ENCODE results near the gene FBXW10.
A peak's percentile ranks its signal among the peaks of the same experiment; 100 is the strongest.
"Not testable (repeated sequence)": the region's sequence is repeated elsewhere in the genome, so short reads cannot be mapped to it uniquely, and the experiment has no call there.

The FBXW10 gene, protein sequence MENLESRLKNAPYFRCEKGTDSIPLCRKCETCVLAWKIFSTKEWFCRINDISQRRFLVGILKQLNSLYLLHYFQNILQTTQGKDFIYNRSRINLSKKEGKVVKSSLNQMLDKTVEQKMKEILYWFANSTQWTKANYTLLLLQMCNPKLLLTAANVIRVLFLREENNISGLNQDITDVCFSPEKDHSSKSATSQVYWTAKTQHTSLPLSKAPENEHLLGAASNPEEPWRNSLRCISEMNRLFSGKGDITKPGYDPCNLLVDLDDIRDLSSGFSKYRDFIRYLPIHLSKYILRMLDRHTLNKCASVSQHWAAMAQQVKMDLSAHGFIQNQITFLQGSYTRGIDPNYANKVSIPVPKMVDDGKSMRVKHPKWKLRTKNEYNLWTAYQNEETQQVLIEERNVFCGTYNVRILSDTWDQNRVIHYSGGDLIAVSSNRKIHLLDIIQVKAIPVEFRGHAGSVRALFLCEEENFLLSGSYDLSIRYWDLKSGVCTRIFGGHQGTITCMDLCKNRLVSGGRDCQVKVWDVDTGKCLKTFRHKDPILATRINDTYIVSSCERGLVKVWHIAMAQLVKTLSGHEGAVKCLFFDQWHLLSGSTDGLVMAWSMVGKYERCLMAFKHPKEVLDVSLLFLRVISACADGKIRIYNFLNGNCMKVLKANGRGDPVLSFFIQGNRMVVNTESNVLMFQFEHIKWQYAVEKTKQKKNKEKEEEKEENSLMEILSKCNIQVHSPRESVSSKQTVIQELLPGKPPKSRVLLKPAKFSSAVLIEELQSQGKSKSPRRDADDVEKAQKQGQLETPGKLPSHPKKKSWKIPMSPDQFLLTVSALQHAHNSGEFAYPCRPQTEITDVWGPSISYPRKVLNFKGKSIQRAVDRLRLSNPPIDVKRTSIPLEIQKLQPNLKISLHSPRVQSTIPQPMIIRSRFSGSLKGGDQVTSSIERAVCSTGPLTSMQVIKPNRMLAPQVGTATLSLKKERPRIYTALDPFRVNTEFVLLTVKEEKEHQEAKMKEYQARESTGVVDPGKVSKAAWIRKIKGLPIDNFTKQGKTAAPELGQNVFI

GRCh38 chr17:18743699-18744421 is at the start of gene FBXW10:
Gene FBXW10 (plus strand): TSS chr17:18744054. CDS start chr17:18744245, 191 bp downstream.
- not testable (repeated sequence) for H3K27ac ChIP-seq; H3K9ac ChIP-seq; H3K9me3 ChIP-seq (replicated peaks in 1 of 11); H4K20me1 ChIP-seq; H3K27me3 ChIP-seq; H3K4me3 ChIP-seq; H3K4me1 ChIP-seq; H3K36me3 ChIP-seq; H3K4me2 ChIP-seq

DNA sequence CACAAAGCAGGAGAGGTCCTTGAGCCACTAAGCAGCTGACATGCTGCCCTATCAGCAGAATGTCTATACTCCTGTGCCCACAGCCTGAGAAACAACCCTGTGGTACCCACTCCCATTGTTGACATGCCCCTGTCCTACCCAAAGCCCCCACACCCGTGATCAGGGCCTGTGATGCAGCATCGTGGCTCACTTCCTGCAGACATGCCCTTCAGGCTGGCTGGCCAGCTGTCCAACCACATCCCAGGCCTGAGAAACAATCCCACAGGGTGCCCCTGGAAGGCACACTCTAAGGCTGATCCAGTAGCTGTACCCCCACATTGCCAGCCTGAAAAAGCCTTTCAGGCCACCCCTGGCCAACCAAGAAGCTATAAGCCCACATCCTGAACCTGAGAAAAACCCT is 48.7 kb upstream of the FBXW10 start:
- H4K20me1 ChIP-seq; H3K9me3 ChIP-seq (replicated peaks in 1 of 11); H3K27me3 ChIP-seq; H3K27ac ChIP-seq; H3K4me1 ChIP-seq; H3K4me3 ChIP-seq; H3K9ac ChIP-seq; H3K36me3 ChIP-seq: not testable (repeated sequence)
- peak overlapping the region in 1 of 11 experiments; percentile 20; a peak in 1 of 22 replicates for H3K4me2 ChIP-seq

GRCh38 chr17:18698473-18699103 is 45.3 kb upstream of the FBXW10 start:
- H3K4me1 ChIP-seq; H3K9me3 ChIP-seq (replicated peaks in 1 of 11); H3K27me3 ChIP-seq; H3K36me3 ChIP-seq; H4K20me1 ChIP-seq: not testable (repeated sequence)
- H3K4me2 ChIP-seq: peak overlapping the region; percentile 68 to 87 (median 80)
- H3K9ac ChIP-seq: peak overlapping the region in 10 of 11 experiments; percentile 60 to 79 (median 74); a peak in 17 of 22 replicates
- H3K27ac ChIP-seq: peak overlapping the region in 2 of 11 experiments; percentile 61 to 67; a peak in 4 of 22 replicates
- peak overlapping the region; percentile 57 to 72 (median 65) for H3K4me3 ChIP-seq

- not testable (repeated sequence) for H4K20me1 ChIP-seq; H3K36me3 ChIP-seq; H3K27me3 ChIP-seq; H3K4me1 ChIP-seq; H3K4me2 ChIP-seq; H3K4me3 ChIP-seq; H3K9me3 ChIP-seq (replicated peaks in 1 of 11); H3K27ac ChIP-seq; H3K9ac ChIP-seq
Observed at GRCh38 chr17:18705955-18706354, 37.9 kb upstream of the FBXW10 start.

GRCh38 chr17:18708215-18708614 is 35.6 kb upstream of the FBXW10 start:
- not testable (repeated sequence) for H3K27me3 ChIP-seq; H4K20me1 ChIP-seq; H3K4me1 ChIP-seq; H3K4me2 ChIP-seq; H3K36me3 ChIP-seq; H3K9ac ChIP-seq; H3K4me3 ChIP-seq; H3K9me3 ChIP-seq (replicated peaks in 1 of 11); H3K27ac ChIP-seq

- H4K20me1 ChIP-seq; H3K4me2 ChIP-seq; H3K4me1 ChIP-seq; H3K9ac ChIP-seq; H3K36me3 ChIP-seq; H3K4me3 ChIP-seq; H3K9me3 ChIP-seq (replicated peaks in 1 of 11); H3K27ac ChIP-seq; H3K27me3 ChIP-seq: not testable (repeated sequence)
Observed at GRCh38 chr17:18712354-18712999, 31.4 kb upstream of the FBXW10 start.

DNA sequence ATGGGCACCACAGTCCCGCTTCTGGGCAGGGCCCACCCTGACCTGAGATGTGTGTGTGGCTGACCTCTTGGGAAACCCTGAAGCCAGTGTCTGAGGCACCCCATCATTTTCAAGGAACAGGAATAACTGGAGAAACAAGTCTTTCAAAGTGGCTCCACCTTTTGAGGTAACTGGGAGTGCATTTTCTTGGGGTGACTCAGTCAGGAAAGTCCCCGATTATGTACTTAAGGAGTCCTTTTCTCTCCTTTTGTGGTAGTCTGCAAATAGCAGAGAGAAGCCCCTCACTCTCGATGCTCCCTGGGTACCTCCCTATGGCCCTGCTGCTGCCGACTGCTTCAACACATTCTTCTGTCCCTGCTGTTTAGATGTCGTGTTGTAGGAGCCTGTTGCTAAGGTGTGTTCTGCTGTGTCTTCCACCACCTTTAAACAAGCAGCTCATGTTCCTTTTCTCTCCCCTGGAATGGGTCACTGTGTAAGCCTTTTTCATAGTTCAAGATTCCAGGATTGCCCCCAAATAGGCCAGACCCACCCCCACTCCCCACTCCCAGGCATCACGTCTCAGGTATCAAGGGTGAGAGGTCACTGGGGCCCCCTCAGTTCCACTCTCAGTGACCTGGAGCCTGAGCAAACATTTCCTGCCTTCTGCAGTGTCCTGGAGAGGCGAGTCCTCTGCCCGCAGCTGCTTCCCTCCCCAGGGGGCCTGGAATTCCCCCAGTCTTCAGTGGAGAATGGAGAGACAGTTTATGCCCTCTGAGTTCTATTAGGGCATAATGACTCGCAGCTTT is 25.0 kb upstream of the FBXW10 start:
- H3K9ac ChIP-seq; H3K27me3 ChIP-seq; H3K9me3 ChIP-seq (replicated peaks in 1 of 11); H3K4me2 ChIP-seq; H3K27ac ChIP-seq; H3K4me1 ChIP-seq; H3K36me3 ChIP-seq; H4K20me1 ChIP-seq; H3K4me3 ChIP-seq: not testable (repeated sequence)

GRCh38 chr17:18719428-18720110 is 24.3 kb upstream of the FBXW10 start:
- not testable (repeated sequence) for H3K9me3 ChIP-seq (replicated peaks in 1 of 11); H3K27ac ChIP-seq; H4K20me1 ChIP-seq; H3K4me2 ChIP-seq; H3K27me3 ChIP-seq; H3K36me3 ChIP-seq; H3K4me1 ChIP-seq; H3K4me3 ChIP-seq; H3K9ac ChIP-seq

DNA sequence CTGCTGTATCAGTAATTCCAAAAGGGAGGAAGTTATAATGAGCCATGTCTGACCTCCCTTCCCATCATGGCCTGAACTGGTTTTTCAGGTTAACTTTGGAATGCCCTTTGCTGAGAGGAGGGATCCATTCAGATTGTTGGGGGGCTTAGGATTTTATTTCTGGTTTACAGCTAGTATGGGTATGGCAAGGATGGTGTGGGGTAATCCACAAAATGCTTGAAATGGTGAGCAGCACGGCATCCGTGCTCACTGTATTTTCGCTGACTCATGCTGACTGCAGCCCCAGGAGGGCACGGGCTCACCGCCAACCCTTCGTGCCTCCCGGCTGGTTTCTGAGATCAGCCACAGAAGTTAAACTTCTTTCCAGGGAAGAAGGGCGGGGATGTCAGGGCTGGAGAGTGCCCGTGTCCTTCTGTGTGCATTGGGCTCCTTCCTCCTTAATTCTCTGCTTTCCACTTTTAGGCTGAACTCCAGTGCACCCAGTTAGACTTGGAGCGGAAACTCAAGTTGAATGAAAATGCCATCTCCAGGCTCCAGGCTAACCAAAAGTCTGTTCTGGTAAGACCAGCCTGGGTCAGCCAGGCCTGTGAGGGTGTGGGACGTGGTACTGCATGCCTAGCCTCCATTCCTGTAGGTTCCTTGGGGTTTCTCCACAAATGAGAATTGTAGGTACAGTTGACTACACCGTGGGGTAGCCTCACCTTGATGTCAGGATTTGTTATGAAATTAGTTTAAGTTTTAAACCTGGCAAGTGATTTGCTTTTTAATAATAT is 21.9 kb upstream of the FBXW10 start:
- not testable (repeated sequence) for H3K27ac ChIP-seq; H3K9me3 ChIP-seq (replicated peaks in 1 of 11)

DNA sequence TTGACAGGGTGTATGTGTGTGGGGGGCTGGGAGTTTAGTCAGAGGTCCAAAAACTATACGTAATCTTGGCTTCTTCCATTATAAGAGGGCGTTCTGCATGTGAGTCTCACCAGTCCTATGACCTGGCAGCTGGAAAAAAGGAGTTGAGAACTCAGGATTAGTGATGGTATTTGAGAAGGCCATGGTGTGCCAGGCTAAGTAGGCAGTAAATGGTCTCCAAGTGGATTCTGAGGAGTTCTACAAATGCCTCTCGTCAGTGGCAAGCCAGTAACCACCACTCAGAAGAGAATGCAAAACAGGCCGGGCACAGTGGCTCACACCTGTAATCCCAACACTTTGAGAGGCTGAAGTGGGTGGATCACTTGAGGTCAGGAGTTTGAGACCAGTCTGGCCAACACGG is 21.2 kb upstream of the FBXW10 start:
- H3K36me3 ChIP-seq; H3K4me2 ChIP-seq; H3K4me3 ChIP-seq; H3K27ac ChIP-seq; H3K27me3 ChIP-seq; H3K9me3 ChIP-seq (replicated peaks in 1 of 11); H3K4me1 ChIP-seq; H4K20me1 ChIP-seq; H3K9ac ChIP-seq: not testable (repeated sequence)

More for the DNA sequence above, 21.9 kb upstream of the FBXW10 start:
- H3K4me1 ChIP-seq, H3K4me3 ChIP-seq, H3K9ac ChIP-seq, H4K20me1 ChIP-seq, H3K4me2 ChIP-seq, H3K27me3 ChIP-seq, H3K36me3 ChIP-seq: not testable (repeated sequence)

- H3K4me3 ChIP-seq; H3K36me3 ChIP-seq; H4K20me1 ChIP-seq; H3K27ac ChIP-seq; H3K9ac ChIP-seq; H3K4me1 ChIP-seq; H3K4me2 ChIP-seq; H3K27me3 ChIP-seq; H3K9me3 ChIP-seq (replicated peaks in 1 of 11): not testable (repeated sequence)
Observed at GRCh38 chr17:18723509-18723908, 20.3 kb upstream of the FBXW10 start.

Measured in BLaER1 treated with 17β-estradiol and CSF1 and Interleukin-3, amounts not matched to agents 10 nM and 100 nM (cell line).